GM15510 (cell line): ENCODE data around the gene LIPC.

Source experiments
- POLR2A ChIP-seq: IDR thresholded peaks from 3 replicates; pipeline ENCODE4 v1.6.1; 2011; ENCODE audit warnings: borderline replicate concordance; ENCODE audit not compliant: insufficient read length; ENCODE audit errors: extremely low read depth

Gene LIPC

GRCh38 chr15:58602823-58603222 lies 171.0 kb downstream of the LIPC start:
- TF ChIP-seq POLR2A = no peak

DNA sequence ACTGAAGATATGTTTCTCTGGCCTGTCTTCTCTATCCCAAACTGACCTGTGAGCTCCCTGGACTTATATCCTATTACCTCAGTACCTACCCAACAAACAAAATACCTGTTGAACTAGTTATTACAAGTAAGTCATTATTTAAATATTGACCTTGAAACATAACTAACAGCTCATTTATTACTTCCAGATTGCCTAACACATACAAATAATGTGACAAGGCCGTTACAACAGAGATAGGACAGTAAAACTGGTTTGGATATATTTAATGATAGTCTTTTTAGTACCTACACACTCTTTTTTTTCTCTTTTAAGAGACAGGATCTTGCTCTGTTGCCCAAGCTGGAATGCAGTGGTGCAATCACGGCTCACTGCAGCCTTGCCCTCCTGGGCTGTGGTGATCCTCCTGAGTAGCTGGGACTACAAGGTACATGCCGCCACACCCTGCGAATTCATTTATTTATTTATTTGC lies 172.7 kb downstream of the LIPC start:
- TF ChIP-seq POLR2A = no peak

DNA sequence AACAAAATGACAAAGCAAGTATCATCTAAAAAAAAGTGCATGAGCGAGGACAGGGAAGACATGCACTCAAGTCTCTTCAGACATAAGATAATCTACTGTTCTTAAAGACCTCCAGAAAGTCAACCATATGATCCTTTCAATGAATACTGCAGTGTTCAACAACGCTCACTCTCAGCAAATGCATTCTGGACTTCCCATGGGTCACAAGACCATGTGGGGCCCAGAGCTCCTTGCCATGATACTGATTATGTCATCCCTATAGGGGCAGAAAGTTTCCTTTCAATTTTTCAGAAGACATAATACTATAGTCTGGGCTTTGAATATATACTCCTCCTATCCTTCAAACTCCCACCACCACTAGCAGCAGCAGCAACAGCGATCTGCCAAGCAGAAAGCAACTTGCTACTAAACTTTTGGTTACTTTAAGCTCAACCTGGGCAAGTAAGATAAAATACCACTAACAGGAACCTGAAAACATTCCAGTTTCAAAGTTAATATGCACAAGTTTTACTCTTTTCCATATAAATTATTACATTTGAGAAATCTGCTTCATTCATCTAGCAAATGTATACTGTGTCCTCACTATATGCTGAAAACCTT lies 174.2 kb downstream of the LIPC start:
- TF ChIP-seq POLR2A = no peak

DNA sequence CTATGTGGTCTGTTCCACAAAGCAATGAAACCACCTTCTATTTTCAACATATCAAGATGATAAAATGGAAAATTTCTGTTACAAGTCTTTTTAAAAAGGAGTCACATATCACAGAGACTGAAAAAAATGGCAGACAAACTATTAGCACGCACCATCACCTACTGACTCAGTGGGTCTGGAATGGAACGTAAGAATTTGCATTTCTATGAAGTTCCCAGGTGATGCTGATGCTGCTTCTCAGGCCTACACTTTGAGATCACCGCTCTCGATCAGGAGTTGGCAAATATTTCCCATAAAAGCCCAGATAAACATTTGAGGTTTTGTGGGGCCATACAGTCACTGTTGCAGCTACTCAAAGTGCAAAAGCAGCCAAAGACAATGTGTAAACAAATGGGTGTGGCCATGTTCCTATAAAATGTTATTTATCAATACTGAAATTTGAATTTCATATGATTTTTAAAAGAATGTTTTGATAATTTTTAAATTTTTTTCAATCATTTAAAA lies 174.8 kb downstream of the LIPC start:
- no peak for TF ChIP-seq POLR2A

GRCh38 chr15:58608129-58608590 lies 176.4 kb downstream of the LIPC start:
- TF ChIP-seq POLR2A = no peak

- no peak for TF ChIP-seq POLR2A
These were observed 176.9 kb downstream of the LIPC start for GRCh38 chr15:58608711-58609110.

GRCh38 chr15:58611731-58612676 lies 180.2 kb downstream of the LIPC start:
- TF ChIP-seq POLR2A = no peak

GRCh38 chr15:58616171-58616570 lies 184.4 kb downstream of the LIPC start:
- TF ChIP-seq POLR2A = no peak
